ENCODE data around the gene TC2N.
A peak's percentile ranks its signal among the peaks of the same experiment; 100 is the strongest.
"Not testable (repeated sequence)": the region's sequence is repeated elsewhere in the genome, so short reads cannot be mapped to it uniquely, and the experiment has no call there.

TC2N gene

GRCh38 chr14:91866511-91867295, 633 bp downstream of the TC2N start:
- DNase-seq: no peak

- no peak for DNase-seq
These were observed 1.3 kb downstream of the TC2N start for GRCh38 chr14:91866061-91866460.

- no peak for DNase-seq
These were observed 4.9 kb downstream of the TC2N start for GRCh38 chr14:91862417-91862816.

- DNase-seq: no peak
These were observed 6.2 kb downstream of the TC2N start for GRCh38 chr14:91861091-91861490.

GRCh38 chr14:91860238-91860637, 7.1 kb downstream of the TC2N start:
- DNase-seq: no peak

GRCh38 chr14:91858536-91859275, 8.6 kb downstream of the TC2N start:
- DNase-seq: no peak

- DNase-seq: no peak
These were observed 9.7 kb downstream of the TC2N start for GRCh38 chr14:91857614-91858013.

GRCh38 chr14:91854327-91854934, 12.9 kb downstream of the TC2N start:
- no peak for DNase-seq

- DNase-seq: no peak
These were observed 15.8 kb downstream of the TC2N start for GRCh38 chr14:91851563-91851962.

GRCh38 chr14:91848504-91849001, 18.8 kb downstream of the TC2N start:
- no peak for DNase-seq

GRCh38 chr14:91847693-91848092, 19.6 kb downstream of the TC2N start:
- DNase-seq: no peak

GRCh38 chr14:91845652-91846051, 21.7 kb downstream of the TC2N start:
- no peak for DNase-seq

GRCh38 chr14:91845056-91845455, 22.3 kb downstream of the TC2N start:
- not testable (repeated sequence) for DNase-seq

- no peak for DNase-seq
These were observed 23.3 kb downstream of the TC2N start for GRCh38 chr14:91844029-91844428.

- DNase-seq: no peak
These were observed 23.9 kb downstream of the TC2N start for GRCh38 chr14:91843437-91843836.

- DNase-seq: no peak
These were observed 26.3 kb downstream of the TC2N start for GRCh38 chr14:91841065-91841464.

- DNase-seq: no peak
These were observed 27.6 kb downstream of the TC2N start for GRCh38 chr14:91839749-91840148.

GRCh38 chr14:91837076-91837475, 30.3 kb downstream of the TC2N start:
- DNase-seq: no peak

GRCh38 chr14:91835920-91836843, 31.2 kb downstream of the TC2N start:
- peak; percentile 82 for DNase-seq

- peak; percentile 23 for DNase-seq
These were observed 32.0 kb downstream of the TC2N start for GRCh38 chr14:91835197-91835919.

- no peak for DNase-seq
These were observed 32.8 kb downstream of the TC2N start for GRCh38 chr14:91834571-91834970.

GRCh38 chr14:91831337-91831736, 36.0 kb downstream of the TC2N start:
- peak; percentile 62 for DNase-seq
